Stomach (tissue), 9 donors: ENCODE results near the gene PITX2. TPM values are rescaled to one million over a fixed set of nuclear protein-coding genes. Genes with fewer than 3 reads are reported as not detected.

ENCODE experiments used
- DNase-seq, 2 donors: peaks; one replicate each; pipeline versions ENCODE4 v3.0.0 to v3.0.0-alpha.2; 2013 to 2019
- H3K27ac ChIP-seq, 5 donors: fragments of 200-600 bp in 4 of 5; sonication (generic) in 4 of 5; one replicate each; pipeline ENCODE4 v1.5.1; 2013 to 2019; ENCODE audit warnings: mild to moderate bottlenecking in 1 of 5, moderate library complexity in 1 of 5
- H3K27me3 ChIP-seq, 3 donors: fragments of 200-600 bp; sonication (generic); one replicate each; pipeline ENCODE4 v1.5.1; 2017 to 2019; ENCODE audit warnings: mixed run types in 1 of 3
- H3K36me3 ChIP-seq, 4 donors: fragments of 200-600 bp; sonication (generic); 1 replicate in 3 of 4; 2 replicates in 1 of 4; pipeline ENCODE4 v1.5.1; 2016 to 2019
- H3K4me1 ChIP-seq, 4 donors: fragments of 200-600 bp; sonication (generic); one replicate each; pipeline ENCODE4 v1.5.1; 2016 to 2019
- H3K4me3 ChIP-seq, 4 donors: fragments of 200-600 bp; sonication (generic) in 3 of 4; one replicate each; pipeline ENCODE4 v1.5.1; 2016 to 2019; ENCODE audit warnings: mild to moderate bottlenecking in 1 of 4
- H3K9me3 ChIP-seq, 4 donors: fragments of 200-600 bp; sonication (generic); one replicate each; pipeline ENCODE4 v1.5.1; 2016 to 2019
- EP300 ChIP-seq: sonication (generic); formaldehyde crosslinking; IDR thresholded peaks from one replicate; pipeline ENCODE4 v1.6.1; 2017; ENCODE audit warnings: antibody characterized with exemption
- POLR2A ChIP-seq, 4 donors: fragments of 450-650 bp; IDR thresholded peaks; one replicate each; pipeline ENCODE4 v1.6.1; 2016; ENCODE audit warnings: antibody characterized with exemption in 4 of 4, control low read depth in 2 of 4, mild to moderate bottlenecking in 1 of 4, moderate library complexity in 1 of 4
- POLR2AphosphoS5 ChIP-seq, 3 donors: sonication (generic); formaldehyde crosslinking; IDR thresholded peaks; one replicate each; pipeline ENCODE4 v1.6.1; 2016; ENCODE audit warnings: antibody characterized with exemption in 3 of 3
- whole genome bisulfite sequencing, 5 donors: extraction: QIAGEN DNeasy Blood & Tissue Kit in 3 of 5; methylation state at CpG; one replicate each; pipeline versions ENCODE4 v1.1.5 to v1.1.7; 2013 to 2018; 5-methylcytosine and 5-hydroxymethylcytosine counted together
- intact Hi-C: fragments of 100-400 bp; cut with DNase I; formaldehyde crosslinking; loops from one replicate; pipeline ENCODE4 v1.15.1; 2023; ENCODE audit warnings: low total_unique reads
- polyA plus RNA-seq, 3 donors: library from polyadenylated mRNA; stranded (reverse); fragments of 200-250 nt; gene quantifications; one replicate each; pipeline ENCODE4 v1.2.3, GENCODE V29; 2013
- total RNA-seq, 5 donors: library from RNA; depleted of rRNA; stranded (reverse); fragments of >200 nt; gene quantifications; one replicate each; pipeline versions ENCODE4 v1.1.0 to v1.2.3, GENCODE V29; 2014 to 2016
- TF ChIP-seq, protein P1 (sequence below), 7 experiments: fragments of 450-650 bp in 4 of 7; fragments of 200-600 bp in 3 of 7; sonication (generic) in 3 of 7; IDR thresholded peaks; one replicate each; pipeline ENCODE4 v1.5.1; 2016 to 2019; ENCODE audit warnings: antibody characterized with exemption in 7 of 7, control low read depth in 2 of 7, mild to moderate bottlenecking in 1 of 7
- donor health status: healthy with polysubstance abuse.
- donor health status: Bipolar disorder and iron deficiency.
- donor health status: healthy.

PITX2 gene
- total and polyA plus RNA-seq, 8 donors: 0.53 to 2.6 (median 1.1) TPM; not detected in 5

GRCh38 chr4:110639207-110640090 is 16.6 kb upstream of the PITX2 start:
- H3K27me3 ChIP-seq: peaks cover 10 to 100% (median 84%) of the 10 kb centered on the region in 3 donors
- no peak for DNase-seq
- peaks cover 0 to 8% (median 3%) of the 10 kb centered on the region in 4 donors for H3K9me3 ChIP-seq
- 10 to 17% (median 13%) methylated on average over 34 of the region's 34 CpGs for WGBS, 5 donors
- no peak overlapping the region for H3K4me3 ChIP-seq
- intact Hi-C loops: no loop called here
- no peak overlapping the region for H3K27ac ChIP-seq
- H3K36me3 ChIP-seq: no peaks in the 10 kb centered on the region
- TF ChIP-seq EP300: no peak
- H3K4me1 ChIP-seq: peaks cover 0 to 26% (median 16%) of the 10 kb centered on the region in 4 donors

DNA sequence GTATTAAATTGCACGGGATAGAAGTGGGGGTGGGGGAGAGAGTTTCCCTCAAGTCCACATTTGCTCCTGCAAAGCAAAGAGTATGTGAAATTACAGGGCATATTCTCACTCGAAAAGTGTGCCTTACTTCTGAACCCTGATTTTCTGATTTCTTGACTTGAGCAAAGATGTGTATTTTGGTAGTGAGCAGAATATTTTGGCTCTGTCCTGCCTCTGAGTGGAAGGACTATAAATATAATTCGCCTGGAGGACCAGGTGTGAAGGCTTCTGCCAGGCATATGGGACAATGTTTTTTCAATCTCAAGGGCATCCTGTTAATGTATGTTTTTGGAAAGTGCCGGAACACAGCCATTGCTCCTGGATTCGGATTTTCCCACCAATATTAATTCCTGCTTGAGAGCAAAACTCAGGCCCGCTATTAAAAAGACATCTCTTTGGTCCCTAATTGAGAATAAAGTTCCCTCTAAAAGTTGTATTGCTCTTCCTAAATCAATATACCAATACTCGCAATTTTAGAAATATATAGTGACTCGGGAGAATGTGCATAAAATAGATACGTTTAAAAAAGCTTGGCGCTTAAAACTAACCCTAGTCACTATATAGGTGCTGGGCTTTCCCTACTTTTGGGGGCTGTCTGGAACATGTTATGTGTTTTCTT is 15.3 kb upstream of the PITX2 start:
- Histone ChIP-seq H3K4me1 (peaks cover 0 to 37% (median 23%) of the 10 kb centered on the region in 4 donors), H3K9me3 (peaks cover 0 to 8% (median 3%) of the 10 kb centered on the region in 4 donors), H3K36me3 (no peaks in the 10 kb centered on the region), H3K4me3 (no peak overlapping the region), H3K27me3 (peaks cover 21 to 100% (median 96%) of the 10 kb centered on the region in 3 donors), H3K27ac (no peak overlapping the region)
- WGBS, 5 donors: 14 to 20% (median 16%) methylated on average over 10 of the region's 10 CpGs
- TF ChIP-seq EP300 (no peak), POLR2AphosphoS5 (IDR thresholded peaks at IDR 0.05) (no peak), POLR2A (IDR thresholded peaks at IDR 0.05) (no peak)
- TF ChIP-seq, protein P1, sequence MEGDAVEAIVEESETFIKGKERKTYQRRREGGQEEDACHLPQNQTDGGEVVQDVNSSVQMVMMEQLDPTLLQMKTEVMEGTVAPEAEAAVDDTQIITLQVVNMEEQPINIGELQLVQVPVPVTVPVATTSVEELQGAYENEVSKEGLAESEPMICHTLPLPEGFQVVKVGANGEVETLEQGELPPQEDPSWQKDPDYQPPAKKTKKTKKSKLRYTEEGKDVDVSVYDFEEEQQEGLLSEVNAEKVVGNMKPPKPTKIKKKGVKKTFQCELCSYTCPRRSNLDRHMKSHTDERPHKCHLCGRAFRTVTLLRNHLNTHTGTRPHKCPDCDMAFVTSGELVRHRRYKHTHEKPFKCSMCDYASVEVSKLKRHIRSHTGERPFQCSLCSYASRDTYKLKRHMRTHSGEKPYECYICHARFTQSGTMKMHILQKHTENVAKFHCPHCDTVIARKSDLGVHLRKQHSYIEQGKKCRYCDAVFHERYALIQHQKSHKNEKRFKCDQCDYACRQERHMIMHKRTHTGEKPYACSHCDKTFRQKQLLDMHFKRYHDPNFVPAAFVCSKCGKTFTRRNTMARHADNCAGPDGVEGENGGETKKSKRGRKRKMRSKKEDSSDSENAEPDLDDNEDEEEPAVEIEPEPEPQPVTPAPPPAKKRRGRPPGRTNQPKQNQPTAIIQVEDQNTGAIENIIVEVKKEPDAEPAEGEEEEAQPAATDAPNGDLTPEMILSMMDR (IDR thresholded peaks at IDR 0.05): no peak
- intact Hi-C loops: no loop called here
- no peak for DNase-seq

- Histone ChIP-seq H3K9me3 (peaks cover 0 to 8% (median 3%) of the 10 kb centered on the region in 4 donors), H3K4me1 (peaks cover 4 to 44% (median 28%) of the 10 kb centered on the region in 4 donors), H3K36me3 (no peaks in the 10 kb centered on the region), H3K27me3 (peaks cover 28 to 100% (median 99%) of the 10 kb centered on the region in 3 donors), H3K4me3 (peak overlapping the region; percentile 19 to 44 (median 36)), H3K27ac (peak overlapping the region in 1 of 5 donors; percentile 23)
- peak in 1 of 2 donors; percentile 19 for DNase-seq
- intact Hi-C loops: no loop called here
- TF ChIP-seq, protein P1 (IDR thresholded peaks at IDR 0.05): no peak
- TF ChIP-seq EP300: no peak
- TF ChIP-seq POLR2AphosphoS5 (IDR thresholded peaks at IDR 0.05): no peak
- no peak for TF ChIP-seq POLR2A (IDR thresholded peaks at IDR 0.05)
- 8 to 13% (median 10%) methylated on average over 35 of the region's 35 CpGs for WGBS, 5 donors
These were observed 14.7 kb upstream of the PITX2 start for GRCh38 chr4:110637408-110638088.

DNA sequence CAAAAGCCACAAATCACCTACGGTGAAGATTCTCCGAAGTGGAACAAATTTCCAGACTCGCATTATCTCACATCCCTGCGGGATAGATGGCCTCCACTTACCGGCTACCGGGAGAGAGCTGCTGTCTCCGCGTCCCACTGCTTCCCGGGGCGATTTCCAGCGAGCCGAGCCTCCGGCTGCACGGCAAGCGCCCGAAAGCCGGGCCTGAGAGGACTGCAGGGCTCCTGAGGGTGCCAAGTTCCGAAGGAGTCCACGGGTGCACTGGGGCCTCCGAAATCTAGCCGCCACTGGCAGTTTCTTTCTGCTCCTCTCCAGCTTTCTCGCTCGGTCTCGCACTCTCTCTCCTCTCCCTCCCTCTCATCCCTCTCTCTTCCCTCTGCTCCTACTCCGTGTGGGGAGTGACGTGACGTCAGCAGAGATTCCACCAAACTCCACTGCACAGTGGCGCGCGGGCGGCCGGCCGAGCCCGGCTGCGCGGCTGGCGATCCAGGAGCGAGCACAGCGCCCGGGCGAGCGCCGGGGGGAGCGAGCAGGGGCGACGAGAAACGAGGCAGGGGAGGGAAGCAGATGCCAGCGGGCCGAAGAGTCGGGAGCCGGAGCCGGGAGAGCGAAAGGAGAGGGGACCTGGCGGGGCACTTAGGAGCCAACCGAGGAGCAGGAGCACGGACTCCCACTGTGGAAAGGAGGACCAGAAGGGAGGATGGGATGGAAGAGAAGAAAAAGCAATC is 14.0 kb upstream of the PITX2 start:
- no peak for TF ChIP-seq POLR2AphosphoS5 (IDR thresholded peaks at IDR 0.05)
- Histone ChIP-seq H3K27me3 (peaks cover 29 to 100% (median 100%) of the 10 kb centered on the region in 3 donors), H3K9me3 (peaks cover 0 to 8% (median 3%) of the 10 kb centered on the region in 4 donors), H3K36me3 (no peaks in the 10 kb centered on the region), H3K4me1 (peaks cover 11 to 51% (median 35%) of the 10 kb centered on the region in 4 donors), H3K4me3 (peak overlapping the region; percentile 19 to 44 (median 36)), H3K27ac (peak overlapping the region in 1 of 5 donors; percentile 23)
- intact Hi-C loops: no loop called here
- WGBS, 5 donors: 3 to 6% (median 4%) methylated on average over 40 to 56 of the region's 56 CpGs
- DNase-seq: peak in 1 of 2 donors; percentile 79
